Endothelial cell of umbilical vein (primary cell): Measurements from ENCODE around the gene ETV6. TPM values are rescaled to one million over a fixed set of nuclear protein-coding genes. Genes with fewer than 3 reads are reported as not detected.

ENCODE experiments used
- BruUV-seq: library from RNA; stranded (reverse); fragments of 400-500 nt; replicated peaks from 2 replicates; lab custom pipeline; 2021; lab: Mats Ljungman, UMichigan
- CTCF ChIA-PET: fragments of 300-600, 350-600 bp; sonication (Branson Sonifier 250); formaldehyde crosslinking; loops from one replicate; lab custom pipeline; 2021; ENCODE audit warnings: antibody characterized with exemption, inconsistent platforms; lab: Charles Lee
- POLR2A ChIA-PET: fragments of 300-600, 350-600 bp; sonication (Branson Sonifier 250); formaldehyde crosslinking; loops from one replicate; lab custom pipeline; 2021; ENCODE audit warnings: antibody characterized with exemption, inconsistent platforms; lab: Charles Lee
- DNase-seq: peaks from one replicate; pipeline ENCODE4 v3.0.0-alpha.2; 2011; ENCODE audit warnings: low read depth, low spot score
- FAIRE-seq: peaks from 2 replicates; lab custom pipeline; 2011; peaks lifted over from hg19 to GRCh38; lab: Jason Lieb, UNC
- H2AFZ ChIP-seq: 2 replicates; pipeline ENCODE4 v1.6.0; 2012; ENCODE audit warnings: low read depth, low read length, control low read depth, inconsistent platforms
- H3K27ac ChIP-seq: 2 replicates; pipeline ENCODE4 v1.5.1; 2011; ENCODE audit warnings: low read depth, mild to moderate bottlenecking, control low read depth, low read length, moderate library complexity; ENCODE audit not compliant: insufficient read depth
- H3K27me3 ChIP-seq, 2 experiments: 2 replicates each; pipeline versions ENCODE4 v1.6.0 to v1.6.1; 2011; ENCODE audit warnings: low read length in 2 of 2, mixed read lengths in 1 of 2; ENCODE audit not compliant: control insufficient read depth in 2 of 2, insufficient read depth in 2 of 2
- H3K36me3 ChIP-seq, 2 experiments: 2 replicates in 1 of 2; 3 replicates in 1 of 2; pipeline ENCODE4 v1.5.1; 2011; ENCODE audit warnings: low read length in 2 of 2, mild to moderate bottlenecking in 1 of 2, moderate library complexity in 1 of 2; ENCODE audit not compliant: control insufficient read depth in 2 of 2, insufficient read depth in 2 of 2; ENCODE audit errors: extremely low read depth in 1 of 2
- H3K4me1 ChIP-seq: 3 replicates; pipeline ENCODE4 v1.5.1; 2011; ENCODE audit warnings: mild to moderate bottlenecking, low read length; ENCODE audit not compliant: control insufficient read depth, insufficient read depth; ENCODE audit errors: extremely low read depth
- H3K4me2 ChIP-seq: 2 replicates; pipeline ENCODE4 v1.6.1; 2011; ENCODE audit warnings: low read length, control low read depth, mixed read lengths; ENCODE audit not compliant: insufficient read depth
- H3K4me3 ChIP-seq, 3 experiments: fragments of 200-600 bp in 1 of 3; sonication (generic), shearing (Covaris generic) in 1 of 3; replicated peaks in 1 of 3; 2 replicates each; pipeline ENCODE4 v1.5.1; 2011 to 2016; ENCODE audit warnings: control low read depth in 3 of 3, low read length in 3 of 3, mild to moderate bottlenecking in 2 of 3, inconsistent platforms in 1 of 3, low read depth in 1 of 3, moderate library complexity in 1 of 3; ENCODE audit not compliant: insufficient read depth in 1 of 3
- H3K79me2 ChIP-seq: 2 replicates; pipeline ENCODE4 v1.6.0; 2012; ENCODE audit warnings: low read length, inconsistent platforms; ENCODE audit not compliant: control insufficient read depth, insufficient read depth
- H3K9ac ChIP-seq: replicated peaks from 2 replicates; pipeline ENCODE3; 2011; ENCODE audit warnings: low read length, control low read depth; ENCODE audit not compliant: insufficient read depth; ENCODE audit errors: extremely low read depth
- H3K9me1 ChIP-seq: replicated peaks from 3 replicates; pipeline ENCODE4 v1.6.0; 2011; ENCODE audit warnings: mild to moderate bottlenecking, low read length; ENCODE audit not compliant: control insufficient read depth, insufficient read depth; ENCODE audit errors: extremely low read depth
- H3K9me3 ChIP-seq: replicated peaks from 2 replicates; pipeline ENCODE4 v1.5.1; 2012; ENCODE audit warnings: low read length, inconsistent platforms; ENCODE audit not compliant: control insufficient read depth, insufficient read depth
- H4K20me1 ChIP-seq: replicated peaks from 2 replicates; pipeline ENCODE3; 2011; ENCODE audit warnings: mild to moderate bottlenecking, low read length; ENCODE audit not compliant: control insufficient read depth, insufficient read depth; ENCODE audit errors: extremely low read depth
- EZH2 ChIP-seq: IDR thresholded peaks from 2 replicates; pipeline ENCODE4 v1.6.1; 2012; ENCODE audit warnings: borderline replicate concordance, low read depth, mild to moderate bottlenecking, moderate library complexity, low read length, inconsistent platforms; ENCODE audit not compliant: severe bottlenecking
- FOS ChIP-seq: IDR thresholded peaks from 2 replicates; pipeline ENCODE4 v1.6.1; 2011; ENCODE audit warnings: mild to moderate bottlenecking, low read length, moderate library complexity, borderline replicate concordance; ENCODE audit not compliant: insufficient read depth
- GATA2 ChIP-seq: IDR thresholded peaks from 2 replicates; pipeline ENCODE4 v1.7.0; 2011; ENCODE audit warnings: low read depth, mild to moderate bottlenecking, moderate library complexity, mixed read lengths, low read length; ENCODE audit not compliant: insufficient read length, insufficient read depth
- POLR2A ChIP-seq: IDR thresholded peaks from 2 replicates; pipeline ENCODE4 v1.6.1; 2012; ENCODE audit warnings: low read depth, mild to moderate bottlenecking, control low read depth, low read length
- dilution Hi-C: fragments of 300-500 bp; cut with MboI; formaldehyde crosslinking; loops from one replicate; pipeline ENCODE4 v1.15.0; 2019; ENCODE audit warnings: low sequenced_read_pairs; ENCODE audit not compliant: extremely low pct_ligation_motif_present
- intact Hi-C: fragments of 100-400 bp; cut with micrococcal nuclease; formaldehyde crosslinking; loops from one replicate; pipeline ENCODE4 v1.10.0; 2022
- polyA plus RNA-seq, 4 experiments: library from polyadenylated mRNA; depleted of rRNA in 3 of 4; stranded (reverse) in 3 of 4; unstranded in 1 of 4; fragments of >200 nt; gene quantifications; 2 replicates each; pipeline versions ENCODE4 v1.2.1 to v1.2.3, GENCODE V29; 2011 to 2012; ENCODE audit warnings: missing spikeins in 1 of 4
- total RNA-seq: library from RNA; stranded (reverse); gene quantifications from 2 replicates; pipeline ENCODE4 v1.2.3, GENCODE V29; 2021
- TF ChIP-seq, protein P1 (sequence below): IDR thresholded peaks from 2 replicates; pipeline ENCODE4 v1.6.1; 2011; ENCODE audit not compliant: insufficient read depth, insufficient read length
- TF ChIP-seq, protein P2 (sequence below), 2 donors: IDR thresholded peaks; 1 replicate in 1 of 2; 2 replicates in 1 of 2; pipeline ENCODE4 v1.5.1; 2011; ENCODE audit warnings: low read length in 2 of 2, mild to moderate bottlenecking in 2 of 2, moderate library complexity in 2 of 2, control low read depth in 1 of 2, inconsistent platforms in 1 of 2, low read depth in 1 of 2; ENCODE audit not compliant: insufficient read depth in 1 of 2; ENCODE audit errors: extremely low read depth in 1 of 2

The ETV6 gene
- total and polyA plus RNA-seq, 2 donors (not counting 3 experiments of a cell fraction or from before 2014, with no cell fraction given): 15.9 to 57.1 TPM

DNA sequence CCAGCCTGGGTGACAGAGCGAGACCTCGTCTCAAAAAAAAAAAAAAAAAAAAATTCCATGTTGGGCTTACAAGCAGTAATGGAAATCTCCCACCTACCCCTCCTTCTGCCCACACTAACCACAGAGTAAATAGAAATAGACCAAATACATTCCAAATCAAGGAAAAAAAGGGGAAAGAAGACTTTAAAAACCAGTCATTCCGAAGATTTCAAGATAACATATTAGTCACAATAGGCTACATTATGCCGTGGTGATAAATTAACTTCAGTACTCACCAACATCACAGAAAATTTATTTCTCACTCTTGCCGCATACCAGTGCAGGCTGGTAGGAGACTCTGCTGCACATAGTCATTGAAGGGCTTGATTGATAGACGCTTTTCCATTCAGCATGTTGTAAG, 15.5 kb upstream of the ETV6 start:
- no peaks in the 10 kb centered on the region for H3K9me3 ChIP-seq
- no peaks in the 10 kb centered on the region for H3K4me1 ChIP-seq
- POLR2A ChIA-PET: no interaction called here
- no peak overlapping the region for H3K9ac ChIP-seq
- H2AFZ ChIP-seq: no peak overlapping the region
- CTCF ChIA-PET: no interaction called here
- H3K36me3 ChIP-seq: no peaks in the 10 kb centered on the region
- H3K4me3 ChIP-seq: no peak overlapping the region
- no TSS peak for BruUV-seq
- H4K20me1 ChIP-seq: no peaks in the 10 kb centered on the region
- dilution Hi-C loops: no loop called here
- H3K4me2 ChIP-seq: no peak overlapping the region
- TF ChIP-seq GATA2 (no peak), POLR2A (no peak), EZH2 (no peak), FOS (no peak)
- TF ChIP-seq, protein P1, sequence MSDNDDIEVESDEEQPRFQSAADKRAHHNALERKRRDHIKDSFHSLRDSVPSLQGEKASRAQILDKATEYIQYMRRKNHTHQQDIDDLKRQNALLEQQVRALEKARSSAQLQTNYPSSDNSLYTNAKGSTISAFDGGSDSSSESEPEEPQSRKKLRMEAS: no peak
- TF ChIP-seq, protein P2, sequence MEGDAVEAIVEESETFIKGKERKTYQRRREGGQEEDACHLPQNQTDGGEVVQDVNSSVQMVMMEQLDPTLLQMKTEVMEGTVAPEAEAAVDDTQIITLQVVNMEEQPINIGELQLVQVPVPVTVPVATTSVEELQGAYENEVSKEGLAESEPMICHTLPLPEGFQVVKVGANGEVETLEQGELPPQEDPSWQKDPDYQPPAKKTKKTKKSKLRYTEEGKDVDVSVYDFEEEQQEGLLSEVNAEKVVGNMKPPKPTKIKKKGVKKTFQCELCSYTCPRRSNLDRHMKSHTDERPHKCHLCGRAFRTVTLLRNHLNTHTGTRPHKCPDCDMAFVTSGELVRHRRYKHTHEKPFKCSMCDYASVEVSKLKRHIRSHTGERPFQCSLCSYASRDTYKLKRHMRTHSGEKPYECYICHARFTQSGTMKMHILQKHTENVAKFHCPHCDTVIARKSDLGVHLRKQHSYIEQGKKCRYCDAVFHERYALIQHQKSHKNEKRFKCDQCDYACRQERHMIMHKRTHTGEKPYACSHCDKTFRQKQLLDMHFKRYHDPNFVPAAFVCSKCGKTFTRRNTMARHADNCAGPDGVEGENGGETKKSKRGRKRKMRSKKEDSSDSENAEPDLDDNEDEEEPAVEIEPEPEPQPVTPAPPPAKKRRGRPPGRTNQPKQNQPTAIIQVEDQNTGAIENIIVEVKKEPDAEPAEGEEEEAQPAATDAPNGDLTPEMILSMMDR (IDR thresholded peaks at IDR 0.05; ENCODE audit: extremely low read depth in 1 of 2, insufficient read depth in 1 of 2, low read depth in 1 of 2, low read length in 2 of 2): no peak
- no peaks in the 10 kb centered on the region for H3K9me1 ChIP-seq
- H3K27me3 ChIP-seq: no peaks in the 10 kb centered on the region
- H3K27ac ChIP-seq: no peak overlapping the region
- no peaks in the 10 kb centered on the region for H3K79me2 ChIP-seq
- DNase-seq (no peak), FAIRE-seq (no peak)
- intact Hi-C loops: no loop called here
